IPS-NIHi7 (cell line): ENCODE data around the gene FH.

Experiments used
- DNase-seq: peaks from one replicate; pipeline ENCODE4 v3.0.0; 2012; ENCODE audit warnings: mixed read lengths; ENCODE audit errors: extremely low spot score

The FH gene

DNA sequence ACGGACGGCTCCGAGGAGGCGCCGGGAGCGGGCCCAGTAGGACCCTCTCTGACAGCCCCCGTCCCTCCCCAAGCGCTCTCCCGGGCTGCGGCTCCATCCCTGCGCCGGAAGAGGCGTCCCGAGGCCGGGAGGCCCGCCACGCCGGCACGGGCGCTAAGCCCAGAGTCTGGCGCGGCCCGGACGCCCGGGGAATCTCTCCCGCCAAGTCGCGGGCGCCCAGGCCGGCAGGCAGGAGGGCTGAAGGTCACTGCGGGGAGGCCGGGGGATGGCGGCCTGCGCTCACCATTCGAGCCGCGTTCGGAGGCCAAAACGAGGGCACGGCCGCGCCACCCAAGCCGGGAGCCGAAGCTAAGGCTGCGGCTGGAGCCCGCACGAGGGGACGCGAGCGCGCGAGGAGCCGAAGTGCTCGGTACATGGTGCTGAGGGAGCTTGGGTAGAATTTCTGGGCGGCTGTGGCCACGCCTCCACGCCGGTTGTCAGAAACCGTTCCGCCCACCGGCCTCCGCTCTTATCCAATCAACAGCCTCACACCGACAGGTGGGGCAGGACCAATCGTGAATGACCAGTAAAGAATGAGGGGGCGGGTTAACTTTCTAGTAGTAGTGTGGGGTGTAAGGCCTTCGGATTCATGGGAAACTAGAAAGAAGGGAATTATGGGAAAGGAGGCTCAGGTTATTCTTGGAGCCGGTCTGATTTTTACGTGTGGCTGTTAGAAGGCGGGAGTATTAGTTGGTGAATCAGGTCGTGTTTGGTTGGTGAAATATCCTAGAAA lies at the start of gene FH:
Gene FH (minus strand): TSS at position 448 of the 772 bp plus-strand sequence. CDS start 33 bp downstream, at position 415.
- peak; percentile 94 for DNase-seq

DNA sequence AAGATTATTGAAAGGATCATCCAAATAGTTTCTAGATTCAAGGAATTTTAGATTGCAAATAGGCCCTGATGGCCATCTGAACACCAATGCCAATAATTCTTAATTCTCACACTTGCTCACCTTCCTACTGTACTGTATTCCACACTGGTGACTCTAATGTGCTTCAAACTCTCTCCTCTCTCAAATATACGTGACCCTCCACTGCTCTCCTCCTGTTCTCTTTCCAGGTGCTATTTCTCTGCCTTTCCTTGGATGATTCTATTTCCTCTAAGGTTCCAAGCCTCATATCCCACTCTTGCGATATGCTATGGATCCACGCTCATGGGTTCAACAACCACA lies 41.3 kb upstream of the FH start:
- no peak for DNase-seq

DNA sequence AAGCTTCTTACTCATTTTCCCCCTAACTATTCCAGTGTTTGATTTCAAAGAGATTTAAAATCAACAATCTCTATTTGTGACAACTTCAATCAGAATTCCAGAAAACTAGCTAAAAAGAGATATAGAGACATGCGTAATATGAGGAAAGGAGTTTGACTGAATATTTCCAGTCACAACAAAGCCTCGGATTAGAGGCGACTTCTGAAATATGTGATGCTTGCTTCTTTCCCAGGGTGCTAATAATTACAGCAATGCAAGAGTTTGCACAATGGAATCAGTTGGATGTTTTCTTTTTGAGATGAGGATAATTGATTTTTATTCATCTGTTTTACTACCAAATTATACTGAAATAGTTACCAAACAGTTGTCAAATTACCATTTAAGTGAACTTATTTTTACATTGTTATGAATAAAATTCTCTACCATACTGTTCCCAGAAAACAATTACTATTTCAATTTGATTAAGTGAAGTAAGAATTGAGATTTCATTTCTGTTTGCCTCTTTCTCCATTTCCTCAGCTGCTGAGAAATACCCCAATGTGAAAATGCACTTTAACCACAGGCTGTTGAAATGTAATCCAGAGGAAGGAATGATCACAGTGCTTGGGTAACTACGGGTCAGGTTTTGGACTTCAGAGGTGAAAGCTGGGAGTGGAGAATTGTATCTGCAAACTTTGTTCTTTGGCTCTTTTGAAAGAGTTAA lies 40.7 kb upstream of the FH start:
- DNase-seq: no peak

DNA sequence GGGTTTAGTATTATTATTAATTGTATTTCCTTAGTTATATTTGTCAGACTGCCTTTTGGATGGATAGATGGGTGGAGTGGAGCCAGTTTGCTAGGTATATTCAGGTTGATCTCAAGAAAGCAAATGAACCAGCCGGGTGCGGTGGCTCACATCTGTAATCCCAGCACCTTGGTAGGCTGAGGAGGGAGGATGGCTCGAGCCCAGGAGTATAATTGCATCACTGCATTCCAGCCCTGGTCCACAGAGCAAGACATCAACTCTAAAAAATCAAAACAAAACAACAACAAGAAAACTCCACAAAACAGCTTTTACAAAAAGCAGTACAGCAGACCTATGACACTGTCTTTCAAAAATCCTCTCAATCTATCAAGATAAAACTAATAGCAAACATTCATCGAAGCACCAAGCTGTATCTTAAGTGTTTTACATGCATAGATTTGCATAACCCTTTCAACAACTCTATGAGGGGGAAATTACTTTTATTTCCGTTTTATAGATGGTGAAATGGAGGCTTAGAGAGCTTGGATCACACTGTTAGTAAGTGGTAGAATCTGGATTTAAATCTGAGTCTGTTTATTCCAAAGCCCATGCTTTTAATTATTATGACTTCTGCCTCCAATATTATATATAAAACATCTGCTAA lies 38.1 kb upstream of the FH start:
- no peak for DNase-seq

DNA sequence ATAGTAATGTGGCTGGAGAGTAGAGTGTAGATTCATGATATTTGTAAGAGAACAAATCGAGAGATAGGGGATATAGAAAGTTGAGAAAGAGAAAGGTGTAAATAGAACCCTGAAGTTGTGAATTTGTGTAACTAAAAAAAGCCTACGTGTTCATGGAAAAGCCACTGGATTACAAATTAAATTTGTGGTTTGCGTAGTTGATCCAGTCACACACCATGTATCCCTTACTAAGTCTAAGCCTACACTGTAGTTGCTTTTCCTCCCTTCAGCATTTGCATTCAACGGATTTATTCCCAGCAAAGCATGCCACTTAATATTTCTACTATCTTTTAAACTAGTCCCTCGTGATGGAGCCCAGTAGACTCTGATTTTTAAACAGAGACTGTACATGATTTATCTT lies 37.5 kb upstream of the FH start:
- DNase-seq: no peak

DNA sequence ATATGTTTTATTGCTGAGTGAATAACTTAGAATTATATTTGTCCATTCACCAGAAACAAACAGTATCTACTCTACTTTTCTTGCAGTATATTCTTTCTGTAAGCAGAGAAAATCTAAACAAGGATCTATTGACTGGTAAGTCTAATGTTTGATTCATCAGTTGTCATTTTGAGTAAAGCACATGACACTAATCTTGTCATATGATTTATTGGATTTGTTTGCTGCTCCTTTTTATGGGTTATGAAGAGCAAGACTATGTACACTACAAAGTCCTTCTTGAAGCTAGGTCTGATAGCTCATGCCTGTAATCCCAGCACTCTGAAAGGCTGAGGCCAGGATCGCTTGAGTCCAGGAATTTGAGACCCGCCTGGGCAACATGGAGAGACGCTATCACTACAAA lies 36.0 kb upstream of the FH start:
- no peak for DNase-seq

DNA sequence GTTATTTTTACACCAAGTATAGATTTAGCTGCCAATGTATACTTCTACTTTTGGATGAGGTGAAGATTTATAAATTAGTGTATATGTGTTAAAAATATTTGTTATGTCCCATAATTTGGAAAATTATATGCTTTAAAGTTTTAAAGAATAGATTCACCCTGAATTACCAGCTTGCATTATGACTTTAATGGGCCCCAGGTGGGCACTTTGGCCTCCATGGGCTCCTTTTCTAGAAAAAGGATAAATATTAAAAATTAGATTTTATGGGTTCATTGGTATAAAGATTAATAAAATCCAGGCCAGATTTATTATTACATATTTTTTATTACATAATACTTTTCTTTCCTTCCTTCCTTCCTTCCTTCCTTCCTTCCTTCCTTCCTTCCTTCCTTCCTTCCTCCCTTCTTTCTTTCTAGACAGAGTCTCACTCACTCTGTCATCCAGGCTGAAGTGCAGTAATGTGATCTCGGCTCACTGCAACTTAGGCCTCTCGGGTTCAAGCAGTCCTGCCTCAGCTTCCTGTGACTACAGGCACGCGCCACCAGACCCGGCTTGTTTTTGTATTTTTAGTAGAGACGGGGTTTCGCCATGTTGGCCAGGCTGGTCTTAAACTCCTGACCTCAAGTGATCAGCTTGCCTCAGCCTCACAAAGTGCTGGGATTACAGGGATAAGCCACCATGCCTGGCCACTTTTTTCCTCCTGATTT lies 34.5 kb upstream of the FH start:
- DNase-seq: no peak

DNA sequence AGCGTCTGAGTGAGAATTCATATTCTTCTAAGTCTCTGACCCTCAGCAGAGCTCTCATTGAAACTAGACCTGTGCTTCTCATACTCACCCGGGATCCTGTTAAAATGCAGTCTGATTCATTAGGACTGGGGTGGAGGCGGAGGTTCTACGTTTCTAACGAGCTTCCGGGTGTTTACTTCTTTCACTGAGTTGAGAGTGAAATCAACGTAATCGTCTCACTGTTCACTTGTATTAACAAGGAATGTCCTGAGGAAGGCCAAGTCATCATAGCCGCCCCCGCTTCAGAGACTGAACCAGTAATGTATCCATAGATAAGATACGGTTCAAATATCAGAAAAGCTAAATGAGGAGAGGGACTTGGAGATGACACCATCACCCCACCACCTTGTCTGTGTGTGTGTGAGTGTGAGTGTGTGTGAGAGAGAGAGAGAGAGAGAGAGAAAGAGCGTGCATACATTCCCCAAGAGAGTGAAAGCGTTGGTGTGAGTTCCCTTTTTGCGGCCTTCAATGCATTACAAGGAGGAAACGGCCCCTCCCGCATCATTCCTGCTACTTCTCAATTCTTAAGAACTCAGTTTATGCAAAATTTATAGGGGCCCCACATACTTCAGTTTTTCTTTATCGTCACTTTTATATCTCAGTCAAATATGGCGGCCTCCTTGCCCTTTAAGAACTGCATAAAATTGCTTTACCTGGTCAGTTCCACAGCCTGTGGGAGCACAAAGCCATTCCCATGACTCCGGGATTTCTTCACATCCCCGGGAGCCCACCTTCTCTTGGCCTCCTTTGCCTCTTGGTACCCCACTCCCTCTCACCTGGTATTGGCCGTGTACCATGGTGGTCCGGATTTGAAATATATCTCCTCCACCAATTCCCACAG lies 32.4 kb upstream of the FH start:
- DNase-seq: no peak

GRCh38 chr1:241550318-241550717 lies 30.8 kb upstream of the FH start:
- no peak for DNase-seq

DNA sequence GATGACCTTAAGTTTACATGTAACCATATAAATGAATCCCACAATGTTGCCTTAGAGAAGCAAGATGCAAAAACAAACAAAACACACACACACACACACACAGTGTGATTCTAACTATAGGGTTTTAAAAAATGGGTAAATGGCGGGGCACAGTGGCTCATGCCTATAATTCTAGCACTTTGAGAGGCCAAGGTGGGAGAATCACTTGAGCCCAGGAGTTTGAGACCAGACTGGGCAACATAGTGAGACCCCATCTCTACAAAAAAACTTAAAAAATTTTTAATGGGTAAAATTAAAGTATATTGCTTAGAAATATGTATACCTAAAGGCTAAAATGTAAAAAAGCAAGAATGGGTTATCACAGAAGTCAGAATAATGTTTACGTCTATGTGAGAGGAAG lies 28.5 kb upstream of the FH start:
- DNase-seq: no peak

- no peak for DNase-seq
These were observed 22.8 kb upstream of the FH start for GRCh38 chr1:241542199-241542907.

DNA sequence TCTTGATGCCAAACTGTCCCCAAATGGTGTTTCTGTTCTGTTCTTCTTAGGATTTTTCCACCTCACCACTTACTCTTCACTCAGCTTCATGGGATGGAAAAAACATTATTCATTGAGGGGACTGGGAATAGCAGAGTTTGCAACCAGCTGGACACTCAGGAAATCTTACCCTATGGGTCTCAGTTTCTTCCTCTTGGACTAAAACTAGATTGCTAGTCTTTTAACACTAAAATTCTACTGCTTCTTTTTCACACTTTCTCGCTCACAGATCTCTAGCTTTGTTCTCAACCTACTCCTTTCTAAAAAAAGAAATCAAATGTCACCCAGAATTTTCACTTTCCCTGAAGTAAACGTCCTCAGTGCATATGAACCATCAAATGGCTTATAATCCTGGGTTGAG lies 17.4 kb upstream of the FH start:
- DNase-seq: no peak

- DNase-seq: no peak
These were observed 16.7 kb upstream of the FH start for GRCh38 chr1:241536304-241536703.

GRCh38 chr1:241533326-241534115 lies 14.0 kb upstream of the FH start:
- peak; percentile 9 for DNase-seq

DNA sequence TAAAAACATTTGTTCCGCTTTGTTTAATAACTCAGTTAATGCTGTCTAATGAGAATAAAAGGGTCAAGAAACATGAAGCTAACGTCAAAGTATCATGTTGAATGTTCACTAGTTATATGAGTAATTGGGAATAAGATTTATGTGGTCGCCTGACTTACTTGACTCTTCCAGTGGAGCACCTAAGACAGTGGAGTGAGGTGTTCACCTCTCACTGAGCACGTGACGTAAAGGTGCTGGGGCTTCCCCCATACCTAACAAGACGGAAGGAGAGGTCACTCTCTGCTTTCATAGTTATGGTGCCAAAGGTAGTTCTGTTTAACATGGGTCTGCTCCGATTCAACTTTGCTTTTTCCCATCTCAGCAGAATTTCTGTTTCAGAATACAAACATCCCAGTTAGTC lies 13.3 kb upstream of the FH start:
- DNase-seq: no peak

DNA sequence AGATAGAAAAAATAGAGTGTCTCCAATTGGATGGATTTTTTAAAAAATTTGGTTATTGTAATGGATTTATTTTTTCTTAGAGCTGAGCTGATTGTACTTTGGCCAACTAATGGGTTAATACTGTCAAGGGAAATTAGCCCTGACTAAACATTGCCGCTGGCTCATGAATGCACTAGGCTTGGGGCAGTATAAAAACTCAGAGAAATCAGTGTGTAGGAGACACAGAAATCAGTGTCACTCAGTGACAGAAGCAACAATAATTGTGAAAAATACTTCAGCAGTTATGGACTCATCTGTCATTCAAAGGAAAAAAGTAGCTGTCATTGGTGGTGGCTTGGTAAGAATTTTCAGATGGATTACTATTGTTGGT lies 12.6 kb upstream of the FH start, which contains the start of gene KMO:
Gene KMO (plus strand): TSS at position 217 of the 370 bp plus-strand sequence. CDS start 67 bp downstream, at position 284.
- DNase-seq: no peak

- peak; percentile 16 for DNase-seq
These were observed 11.9 kb upstream of the FH start for GRCh38 chr1:241531195-241532161.

GRCh38 chr1:241527146-241527545 lies 7.6 kb upstream of the FH start:
- no peak for DNase-seq

DNA sequence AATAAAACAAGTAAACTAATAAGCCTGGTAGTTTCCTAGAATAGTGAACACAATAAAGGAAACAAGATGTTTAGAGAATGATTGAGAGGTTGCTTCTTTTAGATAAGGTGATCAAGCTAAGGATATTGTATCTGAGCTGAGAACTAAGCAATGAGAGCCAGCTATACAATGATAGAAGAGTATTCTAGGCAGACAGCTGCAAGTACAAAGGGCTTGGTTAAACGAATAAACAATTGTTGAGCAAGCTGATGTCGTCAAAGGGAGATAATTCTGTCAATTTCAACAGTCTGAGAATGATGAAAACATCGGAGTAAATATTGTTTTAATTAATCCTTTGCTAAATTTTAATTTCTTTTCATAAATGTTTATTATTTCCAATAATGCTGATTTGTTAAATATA lies 5.5 kb upstream of the FH start:
- DNase-seq: no peak
